IMR-90 (cell line): ENCODE measurements around the gene SRD5A3. TPM values are rescaled to one million over a fixed set of nuclear protein-coding genes. Genes with fewer than 3 reads are reported as not detected.
A peak's percentile ranks its signal among the peaks of the same experiment; 100 is the strongest.

Source experiments
- ATAC-seq: fragments of 200-7000 bp; cut with Tn5 transposase; 2 replicates; pipeline ENCODE4 v1.9.1; 2020; ENCODE audit warnings: low read depth, mild to moderate bottlenecking, moderate library complexity
- BruUV-seq: library from RNA; stranded (reverse); fragments of 400-500 nt; replicated peaks from 2 replicates; lab custom pipeline; 2021; lab: Mats Ljungman, UMichigan
- CTCF ChIA-PET: fragments of 300-600 bp; formaldehyde crosslinking; extraction: SDS; loops from one replicate; lab custom pipeline; 2021; ENCODE audit warnings: antibody characterized with exemption; lab: Yijun Ruan, JAX
- POLR2A ChIA-PET: fragments of 300-600 bp; sonication (Branson Sonifier 250); formaldehyde crosslinking; loops from one replicate; lab custom pipeline; 2022; ENCODE audit warnings: antibody characterized with exemption; ENCODE audit not compliant: unreplicated experiment; lab: Charles Lee
- DNase-seq: peaks from one replicate; pipeline ENCODE4 v3.0.0; 2013
- H2AFZ ChIP-seq: replicated peaks from 2 replicates; pipeline ENCODE3; 2013; ENCODE audit warnings: low read length, mild to moderate bottlenecking; ENCODE audit not compliant: poor library complexity
- H2AK5ac ChIP-seq: 2 replicates; pipeline ENCODE4 v1.6.1; 2013; ENCODE audit warnings: low read depth, low read length, inconsistent platforms
- H2AK9ac ChIP-seq: replicated peaks from 2 replicates; pipeline ENCODE3; 2013; ENCODE audit warnings: mild to moderate bottlenecking, low read depth, low read length, moderate library complexity; ENCODE audit not compliant: poor library complexity
- H2BK120ac ChIP-seq: 2 replicates; pipeline ENCODE4 v1.6.1; 2013; ENCODE audit warnings: low read depth, low read length, inconsistent platforms
- H2BK15ac ChIP-seq: 3 replicates; pipeline ENCODE4 v1.6.1; 2013; ENCODE audit warnings: low read depth, low read length, inconsistent platforms
- H2BK20ac ChIP-seq: 2 replicates; pipeline ENCODE4 v1.6.1; 2013; ENCODE audit warnings: low read depth, mild to moderate bottlenecking, inconsistent platforms, low read length, moderate library complexity
- H2BK5ac ChIP-seq: 2 replicates; pipeline ENCODE4 v1.6.1; 2013; ENCODE audit warnings: mild to moderate bottlenecking, low read depth, low read length, inconsistent platforms; ENCODE audit not compliant: poor library complexity, severe bottlenecking
- H3K14ac ChIP-seq: replicated peaks from 2 replicates; pipeline ENCODE4 v1.6.1; 2013; ENCODE audit warnings: low read depth, low read length, inconsistent platforms
- H3K18ac ChIP-seq: 2 replicates; pipeline ENCODE4 v1.6.1; 2013; ENCODE audit warnings: low read depth, low read length, control low read depth
- H3K23ac ChIP-seq: 2 replicates; pipeline ENCODE4 v1.6.1; 2013; ENCODE audit warnings: low read depth, low read length, inconsistent platforms
- H3K27ac ChIP-seq: 2 replicates; pipeline ENCODE4 v1.5.1; 2013; ENCODE audit warnings: mild to moderate bottlenecking, control low read depth, low read length; ENCODE audit not compliant: insufficient read depth
- H3K27me3 ChIP-seq: 2 replicates; pipeline ENCODE4 v1.6.1; 2013; ENCODE audit warnings: low read length; ENCODE audit not compliant: control insufficient read depth, insufficient read depth
- H3K36me3 ChIP-seq: 2 replicates; pipeline ENCODE4 v1.6.1; 2013; ENCODE audit warnings: low read length, mixed read lengths; ENCODE audit not compliant: control insufficient read depth, insufficient read depth
- H3K4ac ChIP-seq: 2 replicates; pipeline ENCODE4 v1.6.1; 2013; ENCODE audit warnings: low read depth, low read length, inconsistent platforms
- H3K4me1 ChIP-seq: 2 replicates; pipeline ENCODE4 v1.6.1; 2013; ENCODE audit warnings: low read length, mixed read lengths; ENCODE audit not compliant: control insufficient read depth, insufficient read depth
- H3K4me2 ChIP-seq: 2 replicates; pipeline ENCODE4 v1.6.1; 2013; ENCODE audit warnings: low read depth, mild to moderate bottlenecking, control low read depth, low read length, moderate library complexity
- H3K4me3 ChIP-seq: 2 replicates; pipeline ENCODE4 v1.5.1; 2013; ENCODE audit warnings: low read depth, mild to moderate bottlenecking, control low read depth, low read length, moderate library complexity; ENCODE audit not compliant: insufficient read depth
- H3K56ac ChIP-seq: 2 replicates; pipeline ENCODE4 v1.6.1; 2013; ENCODE audit warnings: low read length, inconsistent platforms; ENCODE audit not compliant: insufficient read depth; ENCODE audit errors: extremely low read depth
- H3K79me1 ChIP-seq, 2 experiments: 2 replicates each; pipeline ENCODE4 v1.6.1; 2013; ENCODE audit warnings: low read length in 2 of 2, inconsistent platforms in 1 of 2, low read depth in 1 of 2
- H3K9ac ChIP-seq: 2 replicates; pipeline ENCODE4 v1.6.1; 2013; ENCODE audit warnings: low read depth, low read length, control low read depth
- H3K9me1 ChIP-seq: 2 replicates; pipeline ENCODE4 v1.6.1; 2013; ENCODE audit warnings: low read length, inconsistent platforms; ENCODE audit not compliant: insufficient read depth
- H3K9me3 ChIP-seq: 2 replicates; pipeline ENCODE4 v1.6.1; 2013; ENCODE audit warnings: low read length; ENCODE audit not compliant: control insufficient read depth, insufficient read depth
- H4K20me1 ChIP-seq: 2 replicates; pipeline ENCODE4 v1.6.1; 2013; ENCODE audit warnings: low read length, inconsistent platforms; ENCODE audit not compliant: insufficient read depth
- H4K5ac ChIP-seq: 2 replicates; pipeline ENCODE4 v1.6.1; 2013; ENCODE audit warnings: mild to moderate bottlenecking, low read depth, low read length, control low read depth
- H4K8ac ChIP-seq, 2 experiments: 2 replicates each; pipeline ENCODE4 v1.6.1; 2013; ENCODE audit warnings: low read depth in 2 of 2, low read length in 2 of 2, control low read depth in 1 of 2, inconsistent platforms in 1 of 2
- H4K91ac ChIP-seq: 2 replicates; pipeline ENCODE4 v1.6.1; 2013; ENCODE audit warnings: low read depth, low read length, inconsistent platforms; ENCODE audit not compliant: insufficient read depth
- CEBPB ChIP-seq: IDR thresholded peaks from 2 replicates; pipeline ENCODE4 v1.6.1; 2012; ENCODE audit warnings: low read depth, low read length, improper control_type of control experiment
- CHD1 ChIP-seq: IDR thresholded peaks from 2 replicates; pipeline ENCODE4 v1.6.1; 2012; ENCODE audit warnings: low read depth, low read length, improper control_type of control experiment
- CTCF ChIP-seq: conservative IDR thresholded peaks from 2 replicates; pipeline ENCODE4 v1.5.1; 2012; ENCODE audit warnings: mild to moderate bottlenecking, low read depth, low read length, improper control_type of control experiment
- FOS ChIP-seq: fragments of 150-350 bp; IDR thresholded peaks from 2 replicates; pipeline ENCODE4 v1.6.1; 2016; ENCODE audit warnings: low read depth, low read length
- MAFK ChIP-seq: IDR thresholded peaks from 2 replicates; pipeline ENCODE4 v1.6.1; 2012; ENCODE audit warnings: low read depth, low read length, improper control_type of control experiment
- MAZ ChIP-seq: IDR thresholded peaks from 2 replicates; pipeline ENCODE4 v1.6.1; 2012; ENCODE audit warnings: low read depth, mild to moderate bottlenecking, low read length, improper control_type of control experiment, moderate library complexity, borderline replicate concordance
- MXI1 ChIP-seq: IDR thresholded peaks from 2 replicates; pipeline ENCODE4 v1.6.1; 2012; ENCODE audit warnings: low read depth, mild to moderate bottlenecking, low read length, moderate library complexity, borderline replicate concordance
- NFE2L2 ChIP-seq: fragments of 150-350 bp; IDR thresholded peaks from 2 replicates; pipeline ENCODE4 v1.6.1; 2016; ENCODE audit warnings: low read depth, mild to moderate bottlenecking, low read length
- POLR2A ChIP-seq: IDR thresholded peaks from 2 replicates; pipeline ENCODE4 v1.6.1; 2012; ENCODE audit warnings: mild to moderate bottlenecking, low read depth, low read length
- RAD21 ChIP-seq: IDR thresholded peaks from 2 replicates; pipeline ENCODE4 v1.6.1; 2012; ENCODE audit warnings: low read length, improper control_type of control experiment
- RFX5 ChIP-seq: IDR thresholded peaks from 2 replicates; pipeline ENCODE4 v1.8.0; 2012; ENCODE audit warnings: low read depth, mild to moderate bottlenecking, low read length, moderate library complexity
- USF2 ChIP-seq: fragments of 150-350 bp; IDR thresholded peaks from 2 replicates; pipeline ENCODE4 v1.6.1; 2017; ENCODE audit warnings: mild to moderate bottlenecking, antibody characterized with exemption, low read length, low read depth
- WGBS, 2 experiments: methylation state at CpG; one replicate each; pipeline versions ENCODE4 v1.1.5 to v1.1.7; 2013; ENCODE audit warnings: missing lambda C conversion rate in 2 of 2; ENCODE audit not compliant: insufficient read length in 1 of 2; ENCODE audit errors: extremely low coverage in 2 of 2; 5-methylcytosine and 5-hydroxymethylcytosine counted together
- dilution Hi-C: fragments of 300-500 bp; cut with HindIII; formaldehyde crosslinking; loops from one replicate; pipeline ENCODE4 v1.14.3; 2018; ENCODE audit warnings: low sequenced_read_pairs; ENCODE audit not compliant: unreplicated experiment
- in situ Hi-C: fragments of 300-500 bp; cut with MboI; formaldehyde crosslinking; loops from 3 replicates; pipeline ENCODE4 v1.14.3; 2019; ENCODE audit warnings: low sequenced_read_pairs, inconsistent platforms, mixed read lengths
- intact Hi-C: fragments of 100-400 bp; cut with micrococcal nuclease; formaldehyde crosslinking; loops from 2 replicates; pipeline ENCODE4 v1.10.0; 2022
- polyA plus RNA-seq, 3 experiments: library from polyadenylated mRNA; depleted of rRNA; stranded (reverse); fragments of >200 nt; gene quantifications; 2 replicates each; pipeline ENCODE4 v1.2.3, GENCODE V29; 2012; ENCODE audit warnings: low replicate concordance in 1 of 3
- total RNA-seq: library from RNA; depleted of rRNA; stranded (reverse); fragments of >200 nt; gene quantifications from 2 replicates; pipeline ENCODE4 v1.2.3, GENCODE V29; 2012
- TF ChIP-seq, protein P1 (sequence below): fragments of 150-350 bp; IDR thresholded peaks from 2 replicates; pipeline ENCODE4 v1.6.1; 2016; ENCODE audit warnings: low read depth, mild to moderate bottlenecking, low read length, moderate library complexity, borderline replicate concordance

SRD5A3 gene
- total and polyA plus RNA-seq, 2 of the 4 experiments (the other 2 are of a cell fraction): 5.6 to 6.8 TPM

GRCh38 chr4:55393461-55394320 is 47.6 kb downstream of the SRD5A3 start:
- no peak overlapping the region for H2BK15ac ChIP-seq
- no CpG with 5 or more reads among the region's 4 CpGs for WGBS, 2 experiments
- no peaks in the 10 kb centered on the region for H3K9me3 ChIP-seq
- no peak overlapping the region for H3K9ac ChIP-seq
- H4K91ac ChIP-seq: no peak overlapping the region
- H3K79me1 ChIP-seq: peaks cover 2 to 3% of the 10 kb centered on the region in 2 experiments; a peak in 1 of 4 replicates
- no peak overlapping the region for H3K18ac ChIP-seq
- no peaks in the 10 kb centered on the region for H3K27me3 ChIP-seq
- intact Hi-C loops (no loop called here), dilution Hi-C loops (no loop called here), in situ Hi-C loops (no loop called here)
- ChIA-PET POLR2A (no interaction called here), CTCF (interaction anchor here (0.6 to 1.5 kb wide), 4 partner anchors 9 to 137 kb away, joined by 3 to 4 read pairs (median 4); partner anchors contain the start of gene SRD5A3)
- no peak overlapping the region for H3K56ac ChIP-seq
- H3K23ac ChIP-seq: peak overlapping the region; percentile 50
- H3K4me3 ChIP-seq: no peak overlapping the region
- H3K4ac ChIP-seq: peak overlapping the region; percentile 21; the same call in 1 of the 2 replicates
- H2AK9ac ChIP-seq: no peak overlapping the region
- H4K20me1 ChIP-seq: peaks cover 22% of the 10 kb centered on the region
- H2BK120ac ChIP-seq: 0 out of 2 replicates have a peak overlapping the region, but pooled peaks have one; percentile 6
- 0 out of 4 replicates have a peak overlapping the region, but pooled peaks of 1 of the 2 experiments have one; percentile 0 for H4K8ac ChIP-seq
- H3K36me3 ChIP-seq: peaks cover 4% of the 10 kb centered on the region; the same call in 1 of the 2 replicates
- 0 out of 2 replicates have a peak overlapping the region, but pooled peaks have one; percentile 12 for H2BK20ac ChIP-seq
- H3K14ac ChIP-seq: 0 out of 2 replicates have a peak overlapping the region, but pooled peaks have one; percentile 15
- no TSS peak for BruUV-seq
- H2AK5ac ChIP-seq: peak overlapping the region; percentile 11; the same call in 1 of the 2 replicates
- H4K5ac ChIP-seq: no peak overlapping the region
- peak; percentile 85 for DNase-seq
- peak overlapping the region; percentile 26; the same call in 1 of the 2 replicates for H3K27ac ChIP-seq
- no peak overlapping the region for H3K4me2 ChIP-seq
- peaks cover 5% of the 10 kb centered on the region for H3K4me1 ChIP-seq
- H2BK5ac ChIP-seq: peak overlapping the region; percentile 25
- no peaks in the 10 kb centered on the region; the same call in 1 of the 2 replicates for H3K9me1 ChIP-seq
- H2AFZ ChIP-seq: peak overlapping the region; percentile 23
- peak; percentile 3; the same call in 1 of the 2 replicates for ATAC-seq
- no peak for TF ChIP-seq MXI1
- TF ChIP-seq MAFK: no peak
- TF ChIP-seq FOS: no peak
- no peak for TF ChIP-seq MAZ
- TF ChIP-seq USF2: no peak
- no peak for TF ChIP-seq NFE2L2
- no peak for TF ChIP-seq RAD21
- no peak for TF ChIP-seq CHD1
- TF ChIP-seq CTCF: no peak
- no peak for TF ChIP-seq CEBPB
- no peak for TF ChIP-seq POLR2A
- TF ChIP-seq RFX5: no peak
- TF ChIP-seq, protein P1, sequence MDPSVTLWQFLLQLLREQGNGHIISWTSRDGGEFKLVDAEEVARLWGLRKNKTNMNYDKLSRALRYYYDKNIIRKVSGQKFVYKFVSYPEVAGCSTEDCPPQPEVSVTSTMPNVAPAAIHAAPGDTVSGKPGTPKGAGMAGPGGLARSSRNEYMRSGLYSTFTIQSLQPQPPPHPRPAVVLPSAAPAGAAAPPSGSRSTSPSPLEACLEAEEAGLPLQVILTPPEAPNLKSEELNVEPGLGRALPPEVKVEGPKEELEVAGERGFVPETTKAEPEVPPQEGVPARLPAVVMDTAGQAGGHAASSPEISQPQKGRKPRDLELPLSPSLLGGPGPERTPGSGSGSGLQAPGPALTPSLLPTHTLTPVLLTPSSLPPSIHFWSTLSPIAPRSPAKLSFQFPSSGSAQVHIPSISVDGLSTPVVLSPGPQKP: no peak
